ENCODE measurements around the gene PFN1.

PFN1 gene

DNA sequence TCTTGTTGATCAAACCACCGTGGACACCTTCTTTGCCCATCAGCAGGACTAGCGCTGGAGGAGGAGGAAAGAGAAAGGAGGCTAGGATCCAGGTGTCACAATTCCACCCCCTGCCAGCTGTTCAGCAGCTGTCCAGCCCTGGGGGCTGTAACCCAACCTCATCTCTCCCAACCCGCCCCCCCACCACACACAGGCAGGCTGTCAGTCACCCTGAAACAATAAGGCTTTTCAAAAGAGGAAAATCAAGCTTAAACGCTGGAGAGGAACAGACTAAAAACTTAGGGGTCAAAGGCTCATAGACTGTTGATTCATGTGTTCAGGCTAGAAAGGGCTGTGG, 2.4 kb downstream of the PFN1 start:
- Histone ChIP-seq H3K4me3 (replicated peaks; ENCODE audit: insufficient read depth, low read length) (peak overlapping the region; percentile 67), H3K27ac (replicated peaks) (peak overlapping the region; percentile 98), H3K27me3 (ENCODE audit: insufficient read depth, poor library complexity, severe bottlenecking) (no peaks in the 10 kb centered on the region)
- TF ChIP-seq, protein P1, sequence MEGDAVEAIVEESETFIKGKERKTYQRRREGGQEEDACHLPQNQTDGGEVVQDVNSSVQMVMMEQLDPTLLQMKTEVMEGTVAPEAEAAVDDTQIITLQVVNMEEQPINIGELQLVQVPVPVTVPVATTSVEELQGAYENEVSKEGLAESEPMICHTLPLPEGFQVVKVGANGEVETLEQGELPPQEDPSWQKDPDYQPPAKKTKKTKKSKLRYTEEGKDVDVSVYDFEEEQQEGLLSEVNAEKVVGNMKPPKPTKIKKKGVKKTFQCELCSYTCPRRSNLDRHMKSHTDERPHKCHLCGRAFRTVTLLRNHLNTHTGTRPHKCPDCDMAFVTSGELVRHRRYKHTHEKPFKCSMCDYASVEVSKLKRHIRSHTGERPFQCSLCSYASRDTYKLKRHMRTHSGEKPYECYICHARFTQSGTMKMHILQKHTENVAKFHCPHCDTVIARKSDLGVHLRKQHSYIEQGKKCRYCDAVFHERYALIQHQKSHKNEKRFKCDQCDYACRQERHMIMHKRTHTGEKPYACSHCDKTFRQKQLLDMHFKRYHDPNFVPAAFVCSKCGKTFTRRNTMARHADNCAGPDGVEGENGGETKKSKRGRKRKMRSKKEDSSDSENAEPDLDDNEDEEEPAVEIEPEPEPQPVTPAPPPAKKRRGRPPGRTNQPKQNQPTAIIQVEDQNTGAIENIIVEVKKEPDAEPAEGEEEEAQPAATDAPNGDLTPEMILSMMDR (IDR thresholded peaks at IDR 0.05; ENCODE audit: insufficient read depth, low read length), result no peak
- TF ChIP-seq, protein P2, sequence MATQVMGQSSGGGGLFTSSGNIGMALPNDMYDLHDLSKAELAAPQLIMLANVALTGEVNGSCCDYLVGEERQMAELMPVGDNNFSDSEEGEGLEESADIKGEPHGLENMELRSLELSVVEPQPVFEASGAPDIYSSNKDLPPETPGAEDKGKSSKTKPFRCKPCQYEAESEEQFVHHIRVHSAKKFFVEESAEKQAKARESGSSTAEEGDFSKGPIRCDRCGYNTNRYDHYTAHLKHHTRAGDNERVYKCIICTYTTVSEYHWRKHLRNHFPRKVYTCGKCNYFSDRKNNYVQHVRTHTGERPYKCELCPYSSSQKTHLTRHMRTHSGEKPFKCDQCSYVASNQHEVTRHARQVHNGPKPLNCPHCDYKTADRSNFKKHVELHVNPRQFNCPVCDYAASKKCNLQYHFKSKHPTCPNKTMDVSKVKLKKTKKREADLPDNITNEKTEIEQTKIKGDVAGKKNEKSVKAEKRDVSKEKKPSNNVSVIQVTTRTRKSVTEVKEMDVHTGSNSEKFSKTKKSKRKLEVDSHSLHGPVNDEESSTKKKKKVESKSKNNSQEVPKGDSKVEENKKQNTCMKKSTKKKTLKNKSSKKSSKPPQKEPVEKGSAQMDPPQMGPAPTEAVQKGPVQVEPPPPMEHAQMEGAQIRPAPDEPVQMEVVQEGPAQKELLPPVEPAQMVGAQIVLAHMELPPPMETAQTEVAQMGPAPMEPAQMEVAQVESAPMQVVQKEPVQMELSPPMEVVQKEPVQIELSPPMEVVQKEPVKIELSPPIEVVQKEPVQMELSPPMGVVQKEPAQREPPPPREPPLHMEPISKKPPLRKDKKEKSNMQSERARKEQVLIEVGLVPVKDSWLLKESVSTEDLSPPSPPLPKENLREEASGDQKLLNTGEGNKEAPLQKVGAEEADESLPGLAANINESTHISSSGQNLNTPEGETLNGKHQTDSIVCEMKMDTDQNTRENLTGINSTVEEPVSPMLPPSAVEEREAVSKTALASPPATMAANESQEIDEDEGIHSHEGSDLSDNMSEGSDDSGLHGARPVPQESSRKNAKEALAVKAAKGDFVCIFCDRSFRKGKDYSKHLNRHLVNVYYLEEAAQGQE (IDR thresholded peaks at IDR 0.05; ENCODE audit: insufficient replicate concordance, low read depth), result no peak
- TF ChIP-seq POLR2AphosphoS5 (IDR thresholded peaks at IDR 0.05; ENCODE audit: low read depth) (no peak), SPI1 (IDR thresholded peaks at IDR 0.05; ENCODE audit: borderline replicate concordance, low read depth) (no peak), GABPA (IDR thresholded peaks at IDR 0.05; ENCODE audit: low read depth) (no peak)
- no peak for DNase-seq (ENCODE audit: low read depth in 1 of 2, low spot score in 1 of 2)

DNA sequence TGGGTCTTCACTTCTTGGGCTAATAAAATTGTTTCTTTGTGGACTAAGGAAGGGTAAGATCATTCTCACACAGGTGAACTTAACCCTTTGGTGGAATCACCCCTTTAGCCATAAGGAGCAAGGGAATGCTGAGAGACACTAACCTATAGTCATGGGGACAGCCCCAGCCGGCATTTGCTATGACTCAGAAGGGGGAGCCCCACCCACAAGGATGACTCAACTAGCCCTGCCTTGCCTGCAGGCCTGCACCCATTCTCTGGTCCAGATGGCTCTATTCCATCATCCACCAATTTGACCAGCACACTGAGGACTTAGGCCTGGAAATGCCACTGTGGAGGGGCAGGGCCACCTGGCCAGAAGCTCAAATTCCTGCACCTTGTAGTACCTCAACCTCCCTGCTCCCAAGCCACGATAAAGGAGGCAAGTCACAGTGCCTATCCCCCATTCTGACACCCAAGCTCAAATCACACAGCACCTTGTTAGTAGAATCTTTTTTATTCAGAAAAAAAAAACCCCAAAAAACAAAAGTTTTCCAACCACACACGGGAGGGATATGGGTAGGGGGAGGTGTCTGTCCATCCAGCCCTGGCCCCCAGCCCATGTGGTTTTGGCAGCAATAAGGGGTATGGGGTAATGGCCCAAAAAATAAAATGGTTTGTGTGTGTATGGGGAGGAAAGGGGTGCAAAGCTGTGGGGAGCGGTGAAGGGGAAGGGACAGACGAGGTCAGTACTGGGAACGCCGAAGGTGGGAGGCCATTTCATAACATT, 3.0 kb downstream of the PFN1 start:
- DNase-seq (ENCODE audit: low read depth in 1 of 2, low spot score in 1 of 2), result peak; percentile 67 to 71
- Histone ChIP-seq H3K27ac (replicated peaks) (peak overlapping the region; percentile 98), H3K4me3 (replicated peaks; ENCODE audit: insufficient read depth, low read length) (peak overlapping the region; percentile 67)

DNA sequence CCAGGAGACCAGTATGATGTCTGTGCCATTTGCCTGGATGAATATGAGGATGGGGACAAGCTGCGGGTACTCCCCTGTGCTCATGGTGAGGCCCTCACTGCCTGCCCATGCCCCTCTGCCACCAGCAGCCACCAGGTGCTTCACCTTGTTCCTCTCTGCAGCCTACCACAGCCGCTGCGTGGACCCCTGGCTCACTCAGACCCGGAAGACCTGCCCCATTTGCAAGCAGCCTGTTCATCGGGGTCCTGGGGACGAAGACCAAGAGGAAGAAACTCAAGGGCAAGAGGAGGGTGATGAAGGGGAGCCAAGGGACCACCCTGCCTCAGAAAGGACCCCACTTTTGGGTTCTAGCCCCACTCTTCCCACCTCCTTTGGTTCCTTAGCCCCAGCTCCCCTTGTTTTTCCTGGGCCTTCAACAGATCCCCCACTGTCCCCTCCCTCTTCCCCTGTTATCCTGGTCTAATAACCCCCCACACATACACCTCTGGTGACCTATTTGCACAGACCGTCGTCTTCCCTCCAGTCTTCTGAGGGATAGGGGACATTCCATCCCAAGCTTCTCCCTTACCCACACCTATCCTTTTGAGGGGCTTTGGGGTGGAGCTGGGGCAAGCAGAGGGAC, 3.7 kb downstream of the PFN1 start:
- H3K27me3 ChIP-seq (ENCODE audit: insufficient read depth, poor library complexity, severe bottlenecking), result no peaks in the 10 kb centered on the region
- peak overlapping the region; percentile 4 for H3K4me3 ChIP-seq (replicated peaks; ENCODE audit: insufficient read depth, low read length)
- no peak for DNase-seq (ENCODE audit: low read depth in 1 of 2, low spot score in 1 of 2)
- TF ChIP-seq, protein P1 (IDR thresholded peaks at IDR 0.05; ENCODE audit: insufficient read depth, low read length), result no peak
- TF ChIP-seq GABPA (IDR thresholded peaks at IDR 0.05; ENCODE audit: low read depth) (no peak), POLR2AphosphoS5 (IDR thresholded peaks at IDR 0.05; ENCODE audit: low read depth) (no peak), SPI1 (IDR thresholded peaks at IDR 0.05; ENCODE audit: borderline replicate concordance, low read depth) (no peak)
- TF ChIP-seq, protein P2 (IDR thresholded peaks at IDR 0.05; ENCODE audit: insufficient replicate concordance, low read depth), result no peak
- H3K27ac ChIP-seq (replicated peaks), result peak overlapping the region; percentile 98

More for the DNA sequence above, 3.0 kb downstream of the PFN1 start:
- no peak for TF ChIP-seq SPI1 (IDR thresholded peaks at IDR 0.05; ENCODE audit: borderline replicate concordance, low read depth)
- TF ChIP-seq POLR2AphosphoS5 (IDR thresholded peaks at IDR 0.05; ENCODE audit: low read depth), result peak; percentile 85
- no peaks in the 10 kb centered on the region for H3K27me3 ChIP-seq (ENCODE audit: insufficient read depth, poor library complexity, severe bottlenecking)

DNA sequence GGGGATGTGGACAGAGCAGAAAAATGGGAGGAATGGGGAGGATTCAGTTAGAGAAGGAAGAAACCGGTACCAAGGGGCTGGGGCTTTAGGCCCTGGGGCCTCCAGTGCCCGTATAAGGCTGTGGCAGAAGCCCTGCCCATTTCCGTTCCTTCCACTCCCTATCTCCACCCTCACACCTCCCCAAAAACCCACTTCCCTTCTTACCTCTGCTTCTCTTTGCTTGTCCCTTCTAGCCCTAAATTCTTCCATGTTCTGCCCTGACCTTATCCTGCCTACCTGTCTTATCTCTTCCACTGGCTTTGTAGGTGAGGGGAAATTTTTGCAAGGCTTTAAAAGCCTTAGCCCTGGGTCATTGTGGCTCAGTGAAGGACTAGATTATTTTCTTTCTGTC, 4.2 kb downstream of the PFN1 start:
- Histone ChIP-seq H3K27me3 (ENCODE audit: insufficient read depth, poor library complexity, severe bottlenecking) (no peaks in the 10 kb centered on the region), H3K27ac (replicated peaks) (peak overlapping the region; percentile 98), H3K4me3 (replicated peaks; ENCODE audit: insufficient read depth, low read length) (no peak overlapping the region)
- TF ChIP-seq, protein P2 (IDR thresholded peaks at IDR 0.05; ENCODE audit: insufficient replicate concordance, low read depth), result no peak
- TF ChIP-seq SPI1 (IDR thresholded peaks at IDR 0.05; ENCODE audit: borderline replicate concordance, low read depth), result peak; percentile 83; the same call in 1 of the 2 replicates
- DNase-seq (ENCODE audit: low read depth in 1 of 2, low spot score in 1 of 2), result peak in 1 of 2 experiments; percentile 77
